Heart right ventricle (tissue), 16 donors: ENCODE data around the gene TRMT1. TPM values are rescaled to one million over a fixed set of nuclear protein-coding genes. Genes with fewer than 3 reads are reported as not detected.
A peak's percentile ranks its signal among the peaks of the same experiment; 100 is the strongest.
"Not testable (repeated sequence)": the region's sequence is repeated elsewhere in the genome, so short reads cannot be mapped to it uniquely, and the experiment has no call there.

Experiments
- ATAC-seq, 8 donors: fragments of 200-7000 bp; cut with Tn5 transposase; one replicate each; pipeline ENCODE4 v1.9.1; 2020; ENCODE audit warnings: mild to moderate bottlenecking in 8 of 8, moderate library complexity in 8 of 8, moderate number of reproducible peaks in 1 of 8
- DNase-seq, 2 donors: peaks; one replicate each; pipeline ENCODE4 v3.0.0-alpha.2; 2020
- H3K27ac ChIP-seq, 10 donors: fragments of 200-600 bp; sonication (generic) in 2 of 10; one replicate each; pipeline versions ENCODE4 v1.5.0 to v1.8.0; 2020 to 2022; ENCODE audit warnings: mild to moderate bottlenecking in 3 of 10
- H3K27me3 ChIP-seq, 7 donors: fragments of 200-600 bp; one replicate each; pipeline ENCODE4 v1.8.0; 2021 to 2022; ENCODE audit warnings: mild to moderate bottlenecking in 2 of 7
- H3K36me3 ChIP-seq, 9 donors: fragments of 200-600 bp; sonication (generic) in 1 of 9; one replicate each; pipeline versions ENCODE4 v1.5.0 to v1.8.0; 2020 to 2022; ENCODE audit warnings: mild to moderate bottlenecking in 2 of 9
- H3K4me1 ChIP-seq, 9 donors: fragments of 200-600 bp; sonication (generic) in 1 of 9; one replicate each; pipeline versions ENCODE4 v1.5.0 to v1.8.0; 2020 to 2022; ENCODE audit warnings: mild to moderate bottlenecking in 4 of 9
- H3K4me3 ChIP-seq, 10 donors: fragments of 200-600 bp; sonication (generic) in 2 of 10; one replicate each; pipeline versions ENCODE4 v1.5.0 to v1.8.0; 2020 to 2022; ENCODE audit warnings: mild to moderate bottlenecking in 7 of 10, moderate library complexity in 2 of 10
- H3K9me3 ChIP-seq, 11 donors: fragments of 200-600 bp in 10 of 11; sonication (generic) in 2 of 11; one replicate each; pipeline versions ENCODE4 v1.5.0 to v1.8.0; 2013 to 2022; ENCODE audit warnings: mild to moderate bottlenecking in 2 of 11, control low read depth in 1 of 11, moderate library complexity in 1 of 11
- CTCF ChIP-seq, 9 donors: fragments of 200-600 bp; sonication (generic) in 2 of 9; IDR thresholded peaks; one replicate each; pipeline versions ENCODE4 v1.5.0 to v1.8.0; 2021 to 2022; ENCODE audit warnings: antibody characterized with exemption in 9 of 9, mild to moderate bottlenecking in 5 of 9, moderate library complexity in 1 of 9
- WGBS, 2 donors: extraction: QIAGEN DNeasy Blood & Tissue Kit; methylation state at CpG; one replicate each; pipeline ENCODE4 v1.1.7; 2013; ENCODE audit warnings: inconsistent platforms in 1 of 2; 5-methylcytosine and 5-hydroxymethylcytosine counted together
- intact Hi-C, 10 donors: fragments of 100-400 bp; cut with DNase I; formaldehyde crosslinking; loops; one replicate each; pipeline versions ENCODE4 v1.11.1 to v1.14.2; 2022
- polyA plus RNA-seq, 2 donors: library from polyadenylated mRNA; stranded (reverse); fragments of 200-250 nt; gene quantifications; one replicate each; pipeline ENCODE4 v1.2.3, GENCODE V29; 2013
- total RNA-seq, 10 donors: library from RNA; stranded (reverse); fragmentation: NEBNext Ultra II Directional in 3 of 10; extraction: Animal tissue kit (Norgen Biotek cat#: 25700) in 3 of 10; gene quantifications; one replicate each; pipeline versions ENCODE4 v1.2.1 to v1.2.4, GENCODE V29; 2021 to 2023
- donor health status: Arrhythmogenic right ventricular cardiomyopathy.
- donor health status: ischemic (EF 13 %, LVEDD 7.1; RV severe dilation, severe dysfunction).
- donor health status: healthy with polysubstance abuse.
- donor health status: DM: no; HTN: yes; CAD: no.
- donor health status: DM: no; HTN: no; CAD: no.
- donor health status: ischemic (EF 25% LVEDD 6.9; RV normal size, moderate dysfunction).
- donor health status: ischemic (EF 25% LVEDD 5.7; RV mildly dilated, moderate dysfunction).
- donor health status: healthy.
- donor health status: DM: yes; HTN: yes; CAD: no.
- donor health status: Ischemic cardiomyopathy.
- donor health status: ischemic (EF 35%, LVEDD 5.7; RV mildly dilated, moderate dysfunction).
- donor health status: nonischemic (EF 11% LVEDD 7.7; RV severe dilation, severe dysfunction).
- donor health status: DM: yes; HTN: yes; CAD: no.
- donor health status: PGD.
- donor health status: ischemic (EF 29% LVEDD 5.4; RV normal size, mild dysfunction).
- donor health status: nonischemic (EF 23%, LVEDD 6.1; RV moderate dilation, normal function).

Gene TRMT1
- total and polyA plus RNA-seq, 12 donors = 10.5 to 54.0 (median 14.8) TPM

- Histone ChIP-seq H3K36me3 (peaks cover 0 to 23% (median 2%) of the 10 kb centered on the region in 9 donors), H3K27me3 (no peaks in the 10 kb centered on the region), H3K4me1 (peaks cover 0 to 33% (median 24%) of the 10 kb centered on the region in 9 donors), H3K9me3 (no peaks in the 10 kb centered on the region), H3K27ac (peak within 1 kb of the TSS; percentile 91 to 100 (median 98)), H3K4me3 (peak within 1 kb of the TSS; percentile 64 to 100 (median 92))
- TF ChIP-seq CTCF (IDR thresholded peaks at IDR 0.05) = peak; percentile 31 to 80 (median 67)
- intact Hi-C loops = loop anchor here in 7 of 10 donors (1.0 to 10.0 kb wide), 13 partner anchors 33 to 697 kb away; partner anchors contain the start of genes LYL1 (in 6 of the 7), TRMT1 (in 4 of the 7), JUNB (in 2 of the 7) and NACC1 (in 2 of the 7)
- ATAC-seq (peak; percentile 63 to 82 (median 78)), DNase-seq (peak; percentile 94 to 98)
- WGBS, 2 donors = 0% methylated on average over 51 of the region's 51 CpGs
These were observed 33.8 kb upstream of the TRMT1 start, which contains the start of the genes IER2 and STX10 for GRCh38 chr19:13150187-13150930. Gene IER2 (plus strand): TSS chr19:13150411. CDS start chr19:13153187, 2,776 bp downstream. Gene STX10 (minus strand): TSS chr19:13150375. CDS start chr19:13150173, 202 bp downstream.

- DNase-seq = peak in 1 of 2 donors; percentile 58
- ATAC-seq = peak in 3 of 8 donors; percentile 0 to 6 (median 2)
- Histone ChIP-seq H3K9me3 (no peaks in the 10 kb centered on the region), H3K27me3 (no peaks in the 10 kb centered on the region), H3K27ac (peak overlapping the region; percentile 91 to 100 (median 98)), H3K4me3 (peak overlapping the region; percentile 64 to 100 (median 92)), H3K36me3 (peaks cover 0 to 29% (median 6%) of the 10 kb centered on the region in 9 donors), H3K4me1 (peaks cover 0 to 26% (median 17%) of the 10 kb centered on the region in 9 donors)
- TF ChIP-seq CTCF (IDR thresholded peaks at IDR 0.05) = no peak
- intact Hi-C loops = loop anchor here in 7 of 10 donors (1.0 to 10.0 kb wide), 13 partner anchors 32 to 698 kb away; partner anchors contain the start of genes LYL1 (in 6 of the 7), TRMT1 (in 4 of the 7), JUNB (in 2 of the 7) and NACC1 (in 2 of the 7)
- WGBS, 2 donors = 1% methylated on average over 45 to 46 of the region's 46 CpGs
These were observed 33.2 kb upstream of the TRMT1 start for GRCh38 chr19:13149628-13150186.

GRCh38 chr19:13149173-13149627 is 32.7 kb upstream of the TRMT1 start:
- Histone ChIP-seq H3K27ac (peak overlapping the region in 9 of 10 donors; percentile 91 to 100 (median 98)), H3K36me3 (peaks cover 3 to 32% (median 12%) of the 10 kb centered on the region in 9 donors), H3K4me1 (peaks cover 0 to 26% (median 17%) of the 10 kb centered on the region in 9 donors), H3K4me3 (peak overlapping the region; percentile 64 to 100 (median 92))
- DNase-seq, H3K9me3 ChIP-seq, intact Hi-C loops, ATAC-seq, H3K27me3 ChIP-seq: not testable (repeated sequence)
- WGBS, 2 donors = 41 to 50% methylated on average over 17 of the region's 17 CpGs

GRCh38 chr19:13146763-13147563 is 30.4 kb upstream of the TRMT1 start:
- H3K27me3 ChIP-seq = no peaks in the 10 kb centered on the region
- DNase-seq = no peak
- H3K9me3 ChIP-seq = no peaks in the 10 kb centered on the region
- intact Hi-C loops = no loop called here
- WGBS, 2 donors = 69 to 77% methylated on average over 16 of the region's 16 CpGs
- TF ChIP-seq CTCF (IDR thresholded peaks at IDR 0.05) = no peak
- H3K4me3 ChIP-seq = no peak overlapping the region
- no peak for ATAC-seq
- H3K4me1 ChIP-seq = peaks cover 0 to 37% (median 15%) of the 10 kb centered on the region in 9 donors
- peaks cover 5 to 44% (median 11%) of the 10 kb centered on the region in 9 donors for H3K36me3 ChIP-seq
- H3K27ac ChIP-seq = peak overlapping the region in 1 of 10 donors; percentile 100
